Trophoblast cell (in vitro differentiated cells and primary cell): ENCODE data around the gene CCDC50.
A peak's percentile ranks its signal among the peaks of the same experiment; 100 is the strongest.

Experiments
- DNase-seq, 2 donors: peaks; one replicate each; pipeline ENCODE4 v3.0.0-alpha.2; 2016
- H2AFZ ChIP-seq: 2 replicates; pipeline ENCODE4 v1.6.1; 2013; ENCODE audit warnings: low read length, moderate library complexity, mild to moderate bottlenecking; ENCODE audit not compliant: insufficient read depth, poor library complexity
- H2AK5ac ChIP-seq: 2 replicates; pipeline ENCODE4 v1.6.1; 2013; ENCODE audit warnings: mild to moderate bottlenecking, low read length
- H2BK120ac ChIP-seq: 2 replicates; pipeline ENCODE4 v1.6.1; 2013; ENCODE audit warnings: low read length, mild to moderate bottlenecking, moderate library complexity; ENCODE audit not compliant: insufficient read depth, poor library complexity
- H2BK12ac ChIP-seq: 2 replicates; pipeline ENCODE4 v1.6.1; 2013; ENCODE audit warnings: mild to moderate bottlenecking, low read length, moderate library complexity
- H2BK5ac ChIP-seq: 2 replicates; pipeline ENCODE4 v1.6.1; 2013; ENCODE audit warnings: low read length, low read depth, moderate library complexity, mild to moderate bottlenecking; ENCODE audit not compliant: poor library complexity
- H3K14ac ChIP-seq: 2 replicates; pipeline ENCODE4 v1.6.1; 2013; ENCODE audit warnings: mild to moderate bottlenecking, low read length
- H3K18ac ChIP-seq: 2 replicates; pipeline ENCODE4 v1.6.1; 2013; ENCODE audit warnings: mild to moderate bottlenecking, low read length
- H3K23ac ChIP-seq: 2 replicates; pipeline ENCODE4 v1.6.1; 2013; ENCODE audit warnings: low read length
- H3K27ac ChIP-seq: 2 replicates; pipeline ENCODE4 v1.5.1; 2013; ENCODE audit warnings: low read depth, mild to moderate bottlenecking, inconsistent platforms, low read length, moderate library complexity
- H3K27me3 ChIP-seq: 2 replicates; pipeline ENCODE4 v1.6.1; 2013; ENCODE audit warnings: inconsistent platforms, mild to moderate bottlenecking, low read length, moderate library complexity; ENCODE audit not compliant: insufficient read depth
- H3K36me3 ChIP-seq, 2 experiments: 1 replicate in 1 of 2; 2 replicates in 1 of 2; pipeline ENCODE4 v1.6.1; 2013; ENCODE audit warnings: low read length in 2 of 2, mild to moderate bottlenecking in 2 of 2, moderate library complexity in 1 of 2; ENCODE audit not compliant: insufficient read depth in 2 of 2, control insufficient read depth in 1 of 2
- H3K4ac ChIP-seq: 2 replicates; pipeline ENCODE4 v1.6.1; 2013; ENCODE audit warnings: low read depth, mild to moderate bottlenecking, low read length, moderate library complexity
- H3K4me1 ChIP-seq, 2 experiments: 1 replicate in 1 of 2; 2 replicates in 1 of 2; pipeline ENCODE4 v1.6.1; 2013; ENCODE audit warnings: low read length in 2 of 2, mild to moderate bottlenecking in 2 of 2, moderate library complexity in 1 of 2; ENCODE audit not compliant: insufficient read depth in 2 of 2, control insufficient read depth in 1 of 2
- H3K4me2 ChIP-seq: 2 replicates; pipeline ENCODE4 v1.6.1; 2013; ENCODE audit warnings: inconsistent platforms, mild to moderate bottlenecking, low read length, moderate library complexity
- H3K4me3 ChIP-seq: 2 replicates; pipeline ENCODE4 v1.5.1; 2013; ENCODE audit warnings: mild to moderate bottlenecking, low read depth, low read length, inconsistent platforms
- H3K79me1 ChIP-seq: one replicate; pipeline ENCODE4 v1.6.1; 2013; ENCODE audit warnings: low read length
- H3K79me2 ChIP-seq: 2 replicates; pipeline ENCODE4 v1.6.1; 2013; ENCODE audit warnings: low read length, mild to moderate bottlenecking; ENCODE audit not compliant: control insufficient read depth, insufficient read depth, poor library complexity
- H3K9ac ChIP-seq: 2 replicates; pipeline ENCODE4 v1.6.1; 2013; ENCODE audit warnings: mild to moderate bottlenecking, low read length
- H3K9me3 ChIP-seq: 2 replicates; pipeline ENCODE4 v1.6.1; 2013; ENCODE audit warnings: low read depth, mild to moderate bottlenecking, control low read depth, inconsistent platforms, low read length; ENCODE audit not compliant: insufficient read depth
- H4K12ac ChIP-seq: 2 replicates; pipeline ENCODE4 v1.6.1; 2013; ENCODE audit warnings: low read depth, mild to moderate bottlenecking, low read length, moderate library complexity
- H4K8ac ChIP-seq: 2 replicates; pipeline ENCODE4 v1.6.1; 2013; ENCODE audit warnings: low read depth, mild to moderate bottlenecking, low read length, moderate library complexity
- H4K91ac ChIP-seq: one replicate; pipeline ENCODE4 v1.6.1; 2013; ENCODE audit warnings: low read depth, mild to moderate bottlenecking, low read length, moderate library complexity
- WGBS: extraction: QIAGEN DNeasy Blood & Tissue Kit; methylation state at CpG from one replicate; pipeline ENCODE4 v1.1.7; 2013; ENCODE audit warnings: missing lambda C conversion rate; ENCODE audit not compliant: insufficient read length, insufficient coverage; ENCODE audit errors: extremely low coverage; 5-methylcytosine and 5-hydroxymethylcytosine counted together

Gene CCDC50

DNA sequence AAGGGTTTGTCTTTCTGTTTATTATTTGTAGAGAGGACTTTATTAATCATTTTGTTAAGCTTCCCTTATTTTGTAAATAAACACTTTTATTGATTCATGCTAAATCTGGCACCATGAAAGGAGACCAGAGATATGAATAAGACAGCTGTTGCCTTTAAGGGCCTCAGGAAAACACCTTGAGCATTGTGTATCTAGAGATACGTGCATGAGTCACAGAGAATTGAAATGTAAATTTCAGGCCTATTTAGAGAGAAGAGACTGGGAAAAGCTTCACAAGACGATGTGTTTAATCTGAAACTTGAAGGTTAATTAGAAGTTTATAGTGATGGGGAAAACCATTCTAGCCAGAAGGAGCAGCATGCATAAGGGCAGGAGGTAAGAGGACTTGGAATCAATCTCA, 29.7 kb downstream of the CCDC50 start:
- no peaks in the 10 kb centered on the region for H3K9me3 ChIP-seq
- no peaks in the 10 kb centered on the region for H3K27me3 ChIP-seq
- no peak overlapping the region for H2AFZ ChIP-seq
- no peak overlapping the region for H3K27ac ChIP-seq
- H2BK5ac ChIP-seq = no peak overlapping the region
- H2BK120ac ChIP-seq = no peak overlapping the region
- H3K4me1 ChIP-seq = peaks cover 7 to 13% of the 10 kb centered on the region in 2 experiments
- no peak overlapping the region for H4K91ac ChIP-seq
- H3K14ac ChIP-seq = no peak overlapping the region
- H3K4me3 ChIP-seq = no peak overlapping the region
- no peak overlapping the region for H3K9ac ChIP-seq
- DNase-seq = no peak
- H3K4ac ChIP-seq = no peak overlapping the region
- H4K8ac ChIP-seq = no peak overlapping the region
- H4K12ac ChIP-seq = no peak overlapping the region
- no CpG with 5 or more reads among the region's 2 CpGs for WGBS
- peak overlapping the region; percentile 49 for H2BK12ac ChIP-seq
- H3K4me2 ChIP-seq = no peak overlapping the region
- no peak overlapping the region for H3K18ac ChIP-seq
- H2AK5ac ChIP-seq = no peak overlapping the region
- H3K79me1 ChIP-seq = peaks cover 4% of the 10 kb centered on the region
- H3K36me3 ChIP-seq = peaks cover 4 to 11% of the 10 kb centered on the region in 2 experiments
- H3K23ac ChIP-seq = no peak overlapping the region
- H3K79me2 ChIP-seq = no peaks in the 10 kb centered on the region

DNA sequence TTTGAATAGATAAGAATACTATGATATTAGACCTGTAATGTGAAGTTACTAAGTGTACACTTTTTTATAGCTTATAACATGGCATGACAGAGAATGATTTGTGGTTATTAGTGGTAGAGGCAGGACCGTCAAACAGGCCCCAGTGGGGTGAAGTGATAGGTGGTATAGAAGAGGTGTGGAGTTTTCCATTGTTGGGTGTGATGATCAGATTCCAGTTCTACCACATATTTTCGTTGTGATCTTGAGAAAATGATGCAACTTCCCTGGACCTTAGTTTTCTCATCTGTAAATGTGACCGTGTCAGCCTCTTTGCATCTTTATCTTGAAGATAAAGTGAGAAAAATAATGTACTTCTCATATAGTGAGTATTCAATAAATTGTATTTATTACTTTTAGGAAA, 31.4 kb downstream of the CCDC50 start:
- Histone ChIP-seq H2BK5ac (no peak overlapping the region), H4K91ac (no peak overlapping the region), H4K8ac (no peak overlapping the region), H3K9me3 (no peaks in the 10 kb centered on the region), H3K36me3 (peaks cover 4 to 11% of the 10 kb centered on the region in 2 experiments), H2BK120ac (no peak overlapping the region), H4K12ac (no peak overlapping the region), H3K4ac (no peak overlapping the region), H3K14ac (no peak overlapping the region), H2AK5ac (no peak overlapping the region), H3K9ac (no peak overlapping the region), H3K79me1 (peaks cover 4% of the 10 kb centered on the region), H3K4me2 (no peak overlapping the region), H3K4me3 (no peak overlapping the region), H3K27me3 (no peaks in the 10 kb centered on the region), H2AFZ (no peak overlapping the region), H3K18ac (no peak overlapping the region), H3K79me2 (no peaks in the 10 kb centered on the region), H3K27ac (no peak overlapping the region), H3K4me1 (peaks cover 7 to 13% of the 10 kb centered on the region in 2 experiments), H3K23ac (no peak overlapping the region), H2BK12ac (no peak overlapping the region)
- no CpG with 5 or more reads among the region's 3 CpGs for WGBS
- DNase-seq = peak in 1 of 2 donors; percentile 39

DNA sequence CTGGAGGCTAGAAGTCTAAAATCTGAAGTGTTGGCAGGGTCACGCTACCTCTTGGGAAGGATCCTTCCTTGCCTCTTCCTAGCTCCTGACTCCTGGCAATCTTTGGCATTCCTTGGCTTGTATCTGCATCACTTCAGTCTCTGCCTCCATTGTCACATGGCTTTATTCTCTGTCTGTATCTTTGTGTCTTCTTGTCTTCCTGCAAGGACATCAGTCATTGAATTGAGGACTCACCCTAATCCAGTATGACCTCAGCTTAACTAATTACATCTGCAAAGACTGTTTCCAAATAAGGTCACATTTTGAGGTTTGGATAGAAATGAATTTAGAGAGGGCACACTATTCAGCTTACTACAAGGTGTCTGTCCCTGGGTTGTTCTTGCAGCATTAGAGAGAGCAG, 32.3 kb downstream of the CCDC50 start:
- H2BK5ac ChIP-seq = no peak overlapping the region
- H3K4me1 ChIP-seq = peaks cover 5 to 10% of the 10 kb centered on the region in 2 experiments
- no peak overlapping the region for H3K4ac ChIP-seq
- no peaks in the 10 kb centered on the region for H3K27me3 ChIP-seq
- no peak overlapping the region for H3K27ac ChIP-seq
- no peak overlapping the region for H3K4me3 ChIP-seq
- WGBS = no CpG with 5 or more reads among the region's 1 CpG
- no peak overlapping the region for H3K14ac ChIP-seq
- no peak overlapping the region for H2BK120ac ChIP-seq
- H3K9me3 ChIP-seq = no peaks in the 10 kb centered on the region
- H2AFZ ChIP-seq = no peak overlapping the region
- no peak overlapping the region for H2BK12ac ChIP-seq
- H3K18ac ChIP-seq = no peak overlapping the region
- H3K9ac ChIP-seq = no peak overlapping the region
- no peak for DNase-seq
- H4K8ac ChIP-seq = no peak overlapping the region
- H3K79me2 ChIP-seq = no peaks in the 10 kb centered on the region
- H4K91ac ChIP-seq = no peak overlapping the region
- H4K12ac ChIP-seq = no peak overlapping the region
- H3K4me2 ChIP-seq = no peak overlapping the region
- peaks cover 4% of the 10 kb centered on the region for H3K79me1 ChIP-seq
- no peak overlapping the region for H3K23ac ChIP-seq
- H3K36me3 ChIP-seq = peaks cover 4 to 11% of the 10 kb centered on the region in 2 experiments
- H2AK5ac ChIP-seq = no peak overlapping the region

DNA sequence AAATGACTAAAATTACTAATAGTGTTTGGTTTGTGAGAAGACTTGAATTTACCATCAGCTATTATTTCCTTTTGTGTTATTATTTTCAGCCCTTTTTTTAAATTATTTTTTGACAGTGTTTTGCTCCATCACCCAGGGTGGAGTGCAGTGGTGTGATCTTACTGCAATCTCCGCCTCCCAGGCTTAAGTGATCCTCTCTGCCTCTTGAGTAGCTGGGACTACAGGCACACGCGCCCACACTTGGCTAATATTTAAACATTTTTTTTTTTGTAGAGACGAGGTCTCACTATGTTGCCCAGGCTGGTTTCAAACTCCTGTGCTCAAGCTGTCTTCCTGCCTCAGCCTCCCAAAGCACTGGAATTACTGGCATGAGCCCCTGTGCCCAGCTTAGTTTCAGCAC, 32.8 kb downstream of the CCDC50 start:
- H3K4me1 ChIP-seq = peaks cover 5 to 6% of the 10 kb centered on the region in 2 experiments
- H3K79me1 ChIP-seq = peaks cover 4% of the 10 kb centered on the region
- H3K4me2 ChIP-seq = no peak overlapping the region
- H3K79me2 ChIP-seq = no peaks in the 10 kb centered on the region
- no peak overlapping the region for H3K4ac ChIP-seq
- H3K27me3 ChIP-seq = no peaks in the 10 kb centered on the region
- no peak overlapping the region for H3K27ac ChIP-seq
- no peak overlapping the region for H3K4me3 ChIP-seq
- H3K14ac ChIP-seq = no peak overlapping the region
- no peak overlapping the region for H3K9ac ChIP-seq
- no CpG with 5 or more reads among the region's 4 CpGs for WGBS
- no peak overlapping the region for H3K18ac ChIP-seq
- DNase-seq = no peak
- H2BK5ac ChIP-seq = no peak overlapping the region
- no peak overlapping the region for H4K12ac ChIP-seq
- H2BK120ac ChIP-seq = no peak overlapping the region
- no peak overlapping the region for H2AFZ ChIP-seq
- no peak overlapping the region for H4K8ac ChIP-seq
- H2BK12ac ChIP-seq = no peak overlapping the region
- H4K91ac ChIP-seq = no peak overlapping the region
- H3K23ac ChIP-seq = no peak overlapping the region
- peaks cover 4 to 11% of the 10 kb centered on the region in 2 experiments for H3K36me3 ChIP-seq
- no peak overlapping the region for H2AK5ac ChIP-seq
- H3K9me3 ChIP-seq = no peaks in the 10 kb centered on the region
